Stimulated activated CD4-positive, alpha-beta T cell treated with anti-CD3 and anti-CD28 coated beads, Interleukin-4, amount 100 ng/mL, for 1 hour (primary cell): ENCODE data around the gene RFX3.

ENCODE experiments used
- DNase-seq: peaks from one replicate; pipeline ENCODE4 v3.0.0-alpha.2; 2020

The RFX3 gene

GRCh38 chr9:3191715-3192114, 334.1 kb downstream of the RFX3 start:
- no peak for DNase-seq

GRCh38 chr9:3189113-3189861, 336.5 kb downstream of the RFX3 start:
- DNase-seq, result no peak

GRCh38 chr9:3186751-3187150, 339.1 kb downstream of the RFX3 start:
- DNase-seq, result no peak

GRCh38 chr9:3181049-3181953, 344.5 kb downstream of the RFX3 start:
- DNase-seq, result peak; percentile 20

- DNase-seq, result no peak
These were observed 345.1 kb downstream of the RFX3 start for GRCh38 chr9:3180696-3181048.

- no peak for DNase-seq
These were observed 346.1 kb downstream of the RFX3 start for GRCh38 chr9:3179711-3180110.

- no peak for DNase-seq
These were observed 347.9 kb downstream of the RFX3 start for GRCh38 chr9:3177936-3178335.

- DNase-seq, result no peak
These were observed 348.5 kb downstream of the RFX3 start for GRCh38 chr9:3177146-3177761.

- DNase-seq, result no peak
These were observed 352.4 kb downstream of the RFX3 start for GRCh38 chr9:3173374-3173773.

GRCh38 chr9:3170819-3171218, 355.0 kb downstream of the RFX3 start:
- no peak for DNase-seq
